Measurements from ENCODE around the gene LYRM4. TPM values are rescaled to one million over a fixed set of nuclear protein-coding genes. Genes with fewer than 3 reads are reported as not detected.

LYRM4 gene
- total RNA-seq, 1 experiment from 2014 or later = 44.3 TPM

- H3K79me2 ChIP-seq (ENCODE audit: insufficient read depth, low read length) = no peaks in the 10 kb centered on the region
- Mint-ChIP-seq H3K4me1 (peaks cover 26 to 30% of the 10 kb centered on the region in 2 experiments), H3K27ac (peak overlapping the region in 2 of 3 experiments; percentile 35 to 60; a peak in 4 of 7 replicates), H3K36me3 (ENCODE audit: insufficient read depth in 1 of 3, low read depth in 3 of 3) (no peaks in the 10 kb centered on the region), H3K9me3 (no peaks in the 10 kb centered on the region), H3K4me3 (no peak overlapping the region), H3K27me3 (ENCODE audit: low read depth) (no peaks in the 10 kb centered on the region)
- no peak overlapping the region for H2BK20ac ChIP-seq (ENCODE audit: low read depth, low read length, poor library complexity, severe bottlenecking)
- H3K14ac ChIP-seq (ENCODE audit: insufficient read depth, low read length) = no peak overlapping the region
- no peak for TF ChIP-seq CTCF (conservative IDR thresholded peaks at IDR 0.05)
- no peaks in the 10 kb centered on the region for H3K27me3 ChIP-seq (ENCODE audit: insufficient read depth, low read length)
- H3K9me3 ChIP-seq (ENCODE audit: control insufficient read depth, low read depth, low read length) = no peaks in the 10 kb centered on the region
- H3K23ac ChIP-seq (ENCODE audit: insufficient read length, low read depth, low read length) = no peak overlapping the region
- no peak overlapping the region for H2BK12ac ChIP-seq (ENCODE audit: insufficient read length, low read depth, low read length)
- no peak overlapping the region for H2AK5ac ChIP-seq (ENCODE audit: insufficient read length, low read length)
- DNase-seq = no peak
- H4K91ac ChIP-seq (ENCODE audit: insufficient read length, low read depth, low read length) = no peak overlapping the region
- no peak overlapping the region for H3K9ac ChIP-seq (ENCODE audit: extremely low read depth, insufficient read length, low read length)
- no peak overlapping the region for H2BK15ac ChIP-seq (ENCODE audit: low read depth, low read length)
- no peak overlapping the region for H3K18ac ChIP-seq (ENCODE audit: insufficient read length, low read depth, low read length)
- H3K56ac ChIP-seq (ENCODE audit: insufficient read length, low read depth, low read length) = no peak overlapping the region
- H3T11ph ChIP-seq (ENCODE audit: low read length) = no peak overlapping the region
- no peak overlapping the region for H3K4me2 ChIP-seq (ENCODE audit: insufficient read depth, insufficient read length, low read length)
- H3K79me1 ChIP-seq (ENCODE audit: insufficient read depth, low read depth, low read length, poor library complexity, severe bottlenecking) = no peaks in the 10 kb centered on the region
- H4K8ac ChIP-seq (replicated peaks; ENCODE audit: insufficient read length, low read depth, low read length) = no peak overlapping the region
- no peak overlapping the region for H3K4ac ChIP-seq (ENCODE audit: low read depth, low read length)
- no peaks in the 10 kb centered on the region for H3K23me2 ChIP-seq (ENCODE audit: insufficient read length, low read depth, low read length, poor library complexity, severe bottlenecking)
- no peak overlapping the region for H4K5ac ChIP-seq (ENCODE audit: insufficient read length, low read depth, low read length)
- no peak overlapping the region for H2BK120ac ChIP-seq (ENCODE audit: low read depth, low read length, poor library complexity, severe bottlenecking)
- WGBS (ENCODE audit: extremely low coverage, insufficient read length, low lambda C conversion rate) = no CpG with 5 or more reads among the region's 4 CpGs
- no peaks in the 10 kb centered on the region for H4K20me1 ChIP-seq (ENCODE audit: control insufficient read depth, insufficient read depth, insufficient read length)
- peaks cover 2% of the 10 kb centered on the region; the same call in 1 of the 2 replicates for H3K4me1 ChIP-seq (ENCODE audit: insufficient read depth, low read length)
- H2AFZ ChIP-seq (ENCODE audit: low read length) = no peak overlapping the region
- no peak overlapping the region for H2BK5ac ChIP-seq (ENCODE audit: insufficient read length, low read length)
- no peak overlapping the region for H3K27ac ChIP-seq (ENCODE audit: insufficient read length, low read depth, low read length)
Observed at GRCh38 chr6:5204376-5204775, 56.4 kb downstream of the LYRM4 start.

All from H9 (cell line).